Testis (tissue), 2 donors: ENCODE results near the gene NOL4L.

ENCODE experiments used
- CTCF ChIP-seq, 3 experiments: fragments of 450-650 bp in 2 of 3; fragments of 200-600 bp in 1 of 3; sonication (generic) in 1 of 3; IDR thresholded peaks; one replicate each; pipeline ENCODE4 v1.5.1; 2016 to 2019; ENCODE audit warnings: antibody characterized with exemption in 3 of 3, mild to moderate bottlenecking in 2 of 3, moderate library complexity in 1 of 3
- POLR2A ChIP-seq: fragments of 450-650 bp; IDR thresholded peaks from one replicate; pipeline ENCODE4 v1.6.1; 2017; ENCODE audit warnings: antibody characterized with exemption, mild to moderate bottlenecking, moderate library complexity

GRCh38 chr20:32484225-32484957, 100.7 kb downstream of the NOL4L start:
- no peak for TF ChIP-seq CTCF (IDR thresholded peaks at IDR 0.05)
- TF ChIP-seq POLR2A = no peak
